CD4-positive, alpha-beta T cell treated with Interleukin-15 for 1 hour (primary cell): ENCODE results near the gene KCNH2.

Experiments used
- DNase-seq: peaks from one replicate; pipeline ENCODE4 v3.0.0-alpha.2; 2020

KCNH2 gene

DNA sequence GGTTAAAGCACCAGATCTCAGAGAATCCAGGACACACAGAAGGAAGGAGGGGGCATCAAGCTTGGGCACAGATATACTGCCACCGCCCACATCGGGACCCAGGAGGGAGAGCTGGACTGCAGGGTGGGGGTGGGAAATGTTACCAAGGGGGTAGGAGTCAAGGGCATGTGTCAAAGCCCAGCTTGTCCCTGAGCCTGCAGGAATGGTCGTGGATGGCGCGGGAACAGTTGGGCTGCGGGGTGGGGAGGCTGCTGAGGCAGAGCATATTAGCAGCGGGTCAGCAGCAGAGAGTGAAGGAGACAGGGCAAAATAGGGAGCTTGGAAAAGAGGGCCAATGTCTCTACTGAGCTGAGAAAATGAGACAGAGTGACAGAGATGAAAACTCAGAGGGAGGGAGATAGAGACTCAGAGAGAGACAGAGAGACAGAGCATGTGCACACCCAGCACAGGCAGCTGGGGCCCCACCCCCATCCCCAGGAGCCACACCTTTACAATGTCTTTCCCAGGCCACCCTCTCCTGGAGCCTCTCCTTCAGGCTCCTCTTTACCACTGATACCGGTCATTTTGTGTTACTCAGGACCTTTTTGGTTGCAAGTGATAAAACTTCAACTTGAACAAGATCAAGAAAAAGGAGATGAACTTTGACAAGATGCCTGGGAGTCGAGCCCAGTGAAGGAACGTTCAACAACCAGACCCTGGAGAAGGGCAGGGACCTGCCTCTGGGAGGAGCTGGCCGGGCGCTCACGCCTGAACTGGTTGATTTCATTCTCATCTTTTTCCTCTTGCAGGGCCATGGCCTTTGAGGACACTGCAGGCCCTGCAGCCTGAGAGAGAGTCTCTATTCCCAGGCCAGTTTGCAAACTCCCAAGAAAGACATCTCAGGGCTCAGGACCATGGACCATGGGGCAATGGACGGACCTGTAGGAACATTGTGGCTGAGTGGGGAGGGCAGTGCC is 75.8 kb downstream of the KCNH2 start:
- DNase-seq: no peak

DNA sequence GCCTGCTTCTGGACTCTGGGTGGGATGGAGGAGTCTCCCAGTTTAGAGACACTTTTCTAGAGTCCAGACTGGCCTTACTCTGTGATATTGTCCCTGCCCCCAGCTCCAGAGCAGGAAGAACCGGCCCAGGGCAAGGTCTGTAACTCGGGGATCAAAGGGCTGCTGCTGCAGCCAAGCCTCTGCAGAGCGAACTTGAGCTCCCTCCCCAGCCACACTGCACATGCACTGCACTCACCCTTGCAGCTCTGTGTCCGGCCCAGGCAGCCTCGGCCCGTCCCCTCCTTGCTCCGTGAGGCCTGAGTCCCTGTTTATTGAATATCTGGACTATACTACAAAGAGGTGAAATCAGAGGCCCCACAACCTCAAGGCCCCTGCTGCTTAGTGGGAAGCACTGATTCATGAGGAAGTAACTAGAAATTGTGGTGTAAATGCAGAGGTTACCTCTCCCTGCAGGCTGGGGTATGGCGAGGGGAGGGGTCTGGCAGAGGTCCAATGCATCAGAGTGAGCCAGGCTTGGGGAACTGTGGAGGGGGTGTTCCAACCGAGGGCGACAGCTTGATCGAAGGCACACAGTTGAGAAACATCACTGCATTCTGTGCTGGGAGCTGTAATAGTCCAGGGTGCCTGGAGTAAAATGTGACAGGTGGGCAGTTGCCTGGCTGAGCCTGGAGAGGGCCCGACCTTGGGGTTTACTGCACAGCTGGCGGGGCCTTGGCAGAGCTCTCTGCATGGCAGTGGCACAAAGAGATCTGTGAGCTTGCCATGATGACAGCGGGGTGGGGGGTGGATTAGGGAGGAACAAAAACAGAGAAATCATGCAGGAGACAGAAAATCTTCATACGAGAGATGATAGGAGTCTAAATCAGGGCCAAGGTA is 76.7 kb downstream of the KCNH2 start:
- DNase-seq: no peak

DNA sequence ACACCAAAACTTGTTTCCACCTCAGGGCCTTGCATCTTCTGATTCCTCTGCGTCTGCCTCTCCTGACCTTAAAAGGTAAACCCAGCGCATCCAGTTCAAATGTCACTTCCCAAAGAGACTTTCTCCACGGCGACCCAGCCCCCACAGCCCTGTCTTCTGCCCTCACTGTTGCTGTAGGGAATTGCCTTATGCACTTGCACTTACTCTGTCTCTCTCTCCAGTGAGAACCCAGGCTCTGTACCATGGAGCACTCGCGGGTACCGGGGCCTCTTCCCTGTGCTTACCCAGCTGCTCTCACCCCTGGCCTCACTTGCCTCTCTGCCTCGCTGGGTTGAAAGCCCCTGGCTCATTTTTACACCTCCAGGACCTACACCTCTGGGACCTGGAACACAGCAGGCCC is 77.4 kb downstream of the KCNH2 start:
- DNase-seq: no peak

DNA sequence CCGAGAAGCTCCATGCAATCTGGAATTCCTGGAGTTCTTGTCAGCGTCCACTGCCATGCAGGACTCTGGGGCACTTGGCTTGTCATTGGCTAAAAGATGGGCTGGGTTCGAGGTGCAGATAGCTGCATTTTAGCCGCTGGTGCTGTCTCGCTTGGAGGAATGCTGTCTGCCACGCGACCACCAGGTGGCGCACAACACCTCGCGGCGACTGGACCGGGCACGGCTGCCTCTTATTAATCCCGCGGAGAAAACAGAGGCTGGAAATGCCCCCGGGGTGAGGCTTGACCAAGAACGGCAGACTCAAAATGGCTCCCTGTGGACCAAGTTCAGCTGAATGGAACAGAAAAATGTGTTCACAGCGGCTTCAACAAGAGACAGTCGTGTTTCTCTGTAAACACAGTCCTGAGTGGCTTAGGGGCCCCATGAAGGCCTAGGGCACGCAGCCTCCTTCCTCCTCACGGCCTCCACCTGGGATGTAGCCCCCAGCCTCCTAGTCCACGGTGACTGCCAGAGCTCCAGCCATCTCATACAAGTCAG is 79.6 kb downstream of the KCNH2 start:
- peak; percentile 69 for DNase-seq

DNA sequence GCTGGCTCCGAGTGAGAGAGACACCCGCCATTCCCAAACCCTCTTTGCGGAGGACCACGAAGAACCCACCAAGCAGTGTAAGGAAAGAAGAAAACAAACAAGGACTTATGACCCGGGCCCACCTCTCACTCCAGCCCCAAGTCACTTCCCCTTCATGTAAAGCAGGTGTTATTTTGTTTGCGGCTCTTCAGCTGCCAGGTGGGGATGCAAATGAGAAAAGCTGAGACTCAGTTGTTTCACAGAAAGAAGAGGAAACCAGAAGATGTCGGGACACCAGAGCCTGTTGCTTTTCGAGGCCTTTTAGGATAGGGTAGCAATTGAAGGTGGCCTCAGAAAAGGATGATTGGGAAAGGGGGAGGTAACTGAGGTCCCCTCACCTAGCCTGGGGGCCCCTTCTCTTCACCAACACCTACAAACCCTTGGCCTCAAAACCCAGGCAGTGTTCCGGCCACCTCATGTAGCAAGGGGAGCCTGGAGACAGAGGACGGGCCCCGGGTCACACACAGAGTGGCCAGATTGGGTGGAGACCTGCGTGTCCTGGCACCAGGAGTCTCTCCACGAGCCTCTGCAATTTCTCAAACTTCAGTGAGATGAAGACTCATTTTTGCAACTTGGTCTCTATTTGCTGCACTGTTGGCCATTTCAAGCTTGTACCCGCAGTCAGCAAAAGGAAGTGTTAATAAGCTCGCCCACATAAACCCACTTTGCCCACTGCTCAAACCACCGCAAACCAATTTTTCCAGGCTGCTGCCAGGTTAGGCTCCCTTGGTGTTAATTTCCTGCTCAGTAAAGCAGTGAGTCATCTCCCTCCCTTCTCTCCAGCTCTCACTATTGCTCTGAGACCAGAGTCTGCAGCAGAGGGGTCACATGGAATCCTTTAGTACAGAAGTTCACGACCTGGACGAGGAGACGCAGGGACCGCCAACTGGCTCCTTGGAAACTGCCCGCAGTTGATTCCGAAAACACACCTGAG is 80.3 kb downstream of the KCNH2 start:
- no peak for DNase-seq

DNA sequence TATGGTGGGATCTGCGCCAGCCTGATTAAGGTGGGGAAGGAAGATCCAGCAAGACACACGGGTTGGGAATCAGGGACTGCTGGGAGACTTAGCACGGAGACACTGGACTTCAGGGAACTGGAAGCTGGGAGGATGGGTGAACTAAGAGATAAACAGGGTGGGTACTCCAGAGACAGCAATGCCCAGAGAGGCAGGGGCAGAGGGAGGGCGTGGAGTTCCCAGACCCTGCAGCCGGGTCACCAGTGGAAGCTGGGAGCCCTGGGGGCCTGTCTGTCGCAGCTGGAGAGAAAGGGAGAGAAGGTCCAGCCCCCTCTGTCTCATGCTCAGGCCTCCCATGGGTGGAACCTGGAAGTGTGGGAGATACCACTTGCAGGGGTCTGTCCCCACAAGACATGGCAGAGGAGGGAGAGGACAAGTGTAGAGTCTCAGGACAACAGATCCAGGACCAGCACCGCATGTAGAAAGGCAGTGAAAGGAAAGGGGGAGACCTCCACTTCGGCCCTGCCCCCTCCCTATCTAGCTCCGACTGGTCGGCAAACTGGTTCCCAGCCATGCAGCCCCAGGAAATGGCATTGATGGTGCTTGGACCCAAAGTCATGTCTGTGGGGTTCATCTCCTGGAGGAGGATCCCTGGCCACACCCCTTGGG is 81.4 kb downstream of the KCNH2 start:
- no peak for DNase-seq

DNA sequence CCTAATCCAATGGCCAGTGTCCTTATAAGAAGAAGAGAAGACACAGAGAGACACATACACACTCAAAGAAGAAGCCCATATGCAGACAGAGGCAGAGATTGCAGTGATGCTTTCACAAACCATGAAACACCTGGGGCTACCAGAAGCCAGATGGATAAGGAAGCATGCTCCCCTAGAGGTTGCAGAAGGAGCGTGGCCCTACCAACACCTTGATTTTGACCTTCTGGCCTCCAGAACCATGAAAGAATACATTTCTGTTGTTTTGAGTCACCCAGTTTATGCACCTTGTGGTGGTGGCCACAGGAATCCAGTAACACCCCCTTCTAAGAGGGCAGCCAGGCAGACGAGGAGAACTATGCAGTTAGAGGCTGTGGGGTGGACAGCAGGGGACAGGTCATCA is 82.3 kb downstream of the KCNH2 start:
- DNase-seq: no peak
